Cardiac muscle cell (in vitro differentiated cells and primary cell): Measurements from ENCODE around the gene MGST2. TPM values are rescaled to one million over a fixed set of nuclear protein-coding genes. Genes with fewer than 3 reads are reported as not detected.
"Not testable (repeated sequence)": the region's sequence is repeated elsewhere in the genome, so short reads cannot be mapped to it uniquely, and the experiment has no call there.

ENCODE experiments used
- DNase-seq, 2 donors: peaks; one replicate each; pipeline versions ENCODE4 v3.0.0 to v3.0.0-alpha.2; 2010 to 2017; ENCODE audit warnings: low read depth in 1 of 2, low spot score in 1 of 2
- H3K27ac ChIP-seq: fragments of 200-600 bp; sonication (generic); 2 replicates; pipeline ENCODE4 v1.5.1; 2016
- H3K27me3 ChIP-seq: fragments of 200-600 bp; sonication (generic); 2 replicates; pipeline ENCODE4 v1.6.0; 2016; ENCODE audit warnings: control low read depth
- H3K36me3 ChIP-seq: fragments of 200-600 bp; sonication (generic); 2 replicates; pipeline ENCODE4 v1.5.1; 2016; ENCODE audit warnings: control low read depth
- H3K4me1 ChIP-seq: fragments of 200-600 bp; sonication (generic); 2 replicates; pipeline ENCODE4 v1.8.1; 2017; ENCODE audit warnings: low read depth, mild to moderate bottlenecking, mixed run types
- H3K4me3 ChIP-seq: fragments of 200-600 bp; sonication (generic); 2 replicates; pipeline ENCODE4 v1.5.1; 2016; ENCODE audit warnings: mild to moderate bottlenecking
- H3K9me3 ChIP-seq: fragments of 200-600 bp; sonication (generic); 2 replicates; pipeline ENCODE4 v1.5.1; 2017; ENCODE audit warnings: low read depth, mild to moderate bottlenecking, control low read depth
- CTCF ChIP-seq: IDR thresholded peaks from 2 replicates; pipeline ENCODE4 v1.5.1; 2012; ENCODE audit warnings: low read depth, mild to moderate bottlenecking, low read length
- polyA plus RNA-seq: library from polyadenylated mRNA; unstranded; fragments of >200 nt; fragmentation: Nextera tagmentation; extraction: Ambion mirVana; gene quantifications from 2 replicates; pipeline ENCODE4 v1.2.1, GENCODE V29; 2016
- total RNA-seq: library from RNA; depleted of rRNA; stranded (reverse); fragments of >200 nt; gene quantifications from 2 replicates; pipeline ENCODE4 v1.2.3, GENCODE V29; 2016

MGST2 gene
- total and polyA plus RNA-seq, 2 experiments from 2014 or later: 36.5 to 90.8 TPM

GRCh38 chr4:139630991-139631390 lies 34.6 kb upstream of the MGST2 start:
- Histone ChIP-seq H3K27me3 (no peaks in the 10 kb centered on the region), H3K36me3 (no peaks in the 10 kb centered on the region), H3K4me1 (peaks cover 4% of the 10 kb centered on the region), H3K4me3 (no peak overlapping the region), H3K9me3 (no peaks in the 10 kb centered on the region), H3K27ac (no peak overlapping the region)
- no peak for DNase-seq
- TF ChIP-seq CTCF: no peak

- Histone ChIP-seq H3K4me1 (peaks cover 4% of the 10 kb centered on the region), H3K9me3 (no peaks in the 10 kb centered on the region), H3K27ac (no peak overlapping the region), H3K36me3 (no peaks in the 10 kb centered on the region), H3K27me3 (no peaks in the 10 kb centered on the region), H3K4me3 (no peak overlapping the region)
- TF ChIP-seq CTCF: no peak
- no peak for DNase-seq
Observed at GRCh38 chr4:139631791-139632190, 33.8 kb upstream of the MGST2 start.

GRCh38 chr4:139632739-139633138 lies 32.9 kb upstream of the MGST2 start:
- H3K4me1 ChIP-seq, DNase-seq, H3K4me3 ChIP-seq, H3K27me3 ChIP-seq, H3K36me3 ChIP-seq, H3K9me3 ChIP-seq, H3K27ac ChIP-seq: not testable (repeated sequence)

GRCh38 chr4:139633195-139633594 lies 32.4 kb upstream of the MGST2 start:
- H3K36me3 ChIP-seq: no peaks in the 10 kb centered on the region
- H3K27ac ChIP-seq: no peak overlapping the region
- H3K4me1 ChIP-seq: peaks cover 4% of the 10 kb centered on the region
- no peak for TF ChIP-seq CTCF
- H3K9me3 ChIP-seq: no peaks in the 10 kb centered on the region
- DNase-seq: no peak
- no peaks in the 10 kb centered on the region for H3K27me3 ChIP-seq
- no peak overlapping the region for H3K4me3 ChIP-seq

GRCh38 chr4:139633661-139634060 lies 32.0 kb upstream of the MGST2 start:
- peak; percentile 34 to 57 for DNase-seq
- TF ChIP-seq CTCF: peak; percentile 57
- Histone ChIP-seq H3K9me3 (no peaks in the 10 kb centered on the region), H3K4me3 (no peak overlapping the region), H3K27me3 (no peaks in the 10 kb centered on the region), H3K36me3 (no peaks in the 10 kb centered on the region), H3K27ac (no peak overlapping the region), H3K4me1 (no peaks in the 10 kb centered on the region)

- no peak for DNase-seq
- H3K4me3 ChIP-seq: no peak overlapping the region
- no peaks in the 10 kb centered on the region for H3K27me3 ChIP-seq
- TF ChIP-seq CTCF: no peak
- no peaks in the 10 kb centered on the region for H3K36me3 ChIP-seq
- no peaks in the 10 kb centered on the region for H3K4me1 ChIP-seq
- H3K27ac ChIP-seq: no peak overlapping the region
- no peaks in the 10 kb centered on the region for H3K9me3 ChIP-seq
Observed at GRCh38 chr4:139635966-139636365, 29.7 kb upstream of the MGST2 start.

- not testable (repeated sequence) for H3K4me1 ChIP-seq, H3K4me3 ChIP-seq, H3K27ac ChIP-seq, H3K9me3 ChIP-seq, DNase-seq, H3K36me3 ChIP-seq, H3K27me3 ChIP-seq
Observed at GRCh38 chr4:139638306-139638705, 27.3 kb upstream of the MGST2 start.
